CD4-positive, alpha-beta T cell (primary cell): Measurements from ENCODE around the gene ESF1. TPM values are rescaled to one million over a fixed set of nuclear protein-coding genes. Genes with fewer than 3 reads are reported as not detected.
"Not testable (repeated sequence)": the region's sequence is repeated elsewhere in the genome, so short reads cannot be mapped to it uniquely, and the experiment has no call there.

Experiments used
- ATAC-seq: fragments of 200-7000 bp; cut with Tn5 transposase; one replicate; pipeline ENCODE4 v1.10.0; 2022; ENCODE audit warnings: mild to moderate bottlenecking; ENCODE audit not compliant: poor library complexity
- CTCF ChIA-PET: fragments of 350-600 bp; sonication (Branson Sonifier 250); formaldehyde crosslinking; loops from one replicate; lab custom pipeline; 2021; ENCODE audit warnings: antibody characterized with exemption, inconsistent platforms; lab: Charles Lee
- POLR2A ChIA-PET: fragments of 350-600 bp; sonication (Branson Sonifier 250); formaldehyde crosslinking; loops from one replicate; lab custom pipeline; 2021; ENCODE audit warnings: antibody characterized with exemption, inconsistent platforms; lab: Charles Lee
- DNase-seq, 14 experiments: peaks; one replicate each; pipeline ENCODE4 v3.0.0-alpha.2; 2013 to 2020; ENCODE audit warnings: mixed read lengths in 2 of 14
- H3K27ac ChIP-seq, 2 donors: one replicate each; pipeline versions ENCODE4 v1.5.1 to v1.7.0; 2013; ENCODE audit warnings: low read length in 2 of 2, low read depth in 1 of 2, mild to moderate bottlenecking in 1 of 2
- H3K27me3 ChIP-seq, 2 experiments: 1 replicate in 1 of 2; 2 replicates in 1 of 2; pipeline versions ENCODE4 v1.6.1 to v1.7.0; 2013; ENCODE audit warnings: low read length in 2 of 2, control low read depth in 1 of 2, mild to moderate bottlenecking in 1 of 2, moderate library complexity in 1 of 2; ENCODE audit not compliant: insufficient read depth in 2 of 2, control insufficient read depth in 1 of 2
- H3K36me3 ChIP-seq: one replicate; pipeline ENCODE4 v1.6.1; 2013; ENCODE audit warnings: low read length, control low read depth; ENCODE audit not compliant: insufficient read depth
- H3K4me1 ChIP-seq: one replicate; pipeline ENCODE4 v1.6.1; 2013; ENCODE audit warnings: low read length, control low read depth; ENCODE audit not compliant: insufficient read depth
- H3K4me3 ChIP-seq: one replicate; pipeline ENCODE4 v1.5.1; 2013; ENCODE audit warnings: mild to moderate bottlenecking, low read length, moderate library complexity
- H3K9me3 ChIP-seq, 2 experiments: 1 replicate in 1 of 2; 2 replicates in 1 of 2; pipeline versions ENCODE4 v1.6.1 to v1.7.0; 2013; ENCODE audit warnings: low read length in 2 of 2, mild to moderate bottlenecking in 2 of 2, control low read depth in 1 of 2, moderate library complexity in 1 of 2; ENCODE audit not compliant: control insufficient read depth in 1 of 2, insufficient read depth in 1 of 2
- H3K27ac Mint-ChIP-seq: one replicate; pipeline ENCODE4 v1.8.0; 2020; ENCODE audit warnings: mixed read lengths
- H3K27me3 Mint-ChIP-seq: one replicate; pipeline ENCODE4 v1.8.0; 2021; ENCODE audit warnings: mixed read lengths
- H3K36me3 Mint-ChIP-seq: one replicate; pipeline ENCODE4 v1.8.0; 2021; ENCODE audit warnings: low read depth, mixed read lengths
- H3K4me1 Mint-ChIP-seq: one replicate; pipeline ENCODE4 v1.8.0; 2021; ENCODE audit warnings: low read depth, mixed read lengths
- H3K4me3 Mint-ChIP-seq: one replicate; pipeline ENCODE4 v1.8.0; 2020; ENCODE audit warnings: mild to moderate bottlenecking, mixed read lengths
- H3K9me3 Mint-ChIP-seq: one replicate; pipeline ENCODE4 v1.8.0; 2020; ENCODE audit warnings: mixed read lengths
- CTCF ChIP-seq: fragments of 200-600 bp; IDR thresholded peaks from one replicate; pipeline ENCODE4 v1.8.0; 2022; ENCODE audit warnings: antibody characterized with exemption, mild to moderate bottlenecking
- intact Hi-C, 2 experiments: fragments of 100-400 bp; cut with DNase I in 1 of 2; cut with micrococcal nuclease in 1 of 2; formaldehyde crosslinking; loops; one replicate each; pipeline versions ENCODE4 v1.15.1 to v1.9.0; 2023 to 2025; cut with DNase I, micrococcal nuclease
- total RNA-seq, 174 experiments: library from RNA in 2 of 174; stranded (reverse) in 2 of 174; gene quantifications; one replicate each; pipeline ENCODE4 v1.2.3 and lab custom pipeline; 2021 to 2026

Gene ESF1
- total RNA-seq, 2 experiments from 2014 or later: 6.9 to 7.1 TPM

GRCh38 chr20:13739731-13740649, 44.7 kb downstream of the ESF1 start:
- peaks cover 79% of the 10 kb centered on the region for H3K36me3 Mint-ChIP-seq
- no peaks in the 10 kb centered on the region for H3K9me3 ChIP-seq
- H3K4me3 Mint-ChIP-seq: no peak overlapping the region
- H3K36me3 ChIP-seq: peaks cover 13% of the 10 kb centered on the region
- H3K27me3 Mint-ChIP-seq: no peaks in the 10 kb centered on the region
- TF ChIP-seq CTCF: no peak
- H3K27ac Mint-ChIP-seq: no peak overlapping the region
- ATAC-seq (no peak), DNase-seq (no peak)
- H3K4me1 Mint-ChIP-seq: no peaks in the 10 kb centered on the region
- H3K9me3 Mint-ChIP-seq: peaks cover 7% of the 10 kb centered on the region
- no peaks in the 10 kb centered on the region for H3K4me1 ChIP-seq
- H3K27ac ChIP-seq: no peak overlapping the region
- H3K27me3 ChIP-seq: no peaks in the 10 kb centered on the region
- intact Hi-C loops: no loop called here
- ChIA-PET CTCF (interaction anchor here (1.2 kb wide), 1 partner anchor 32 kb away, joined by 3 read pairs; no protein-coding TSS in a partner anchor), POLR2A (no interaction called here)
- no peak overlapping the region for H3K4me3 ChIP-seq

GRCh38 chr20:13738187-13738586, 46.5 kb downstream of the ESF1 start:
- H3K36me3 ChIP-seq: peaks cover 14% of the 10 kb centered on the region
- H3K4me1 Mint-ChIP-seq, DNase-seq, H3K27ac Mint-ChIP-seq, H3K27me3 Mint-ChIP-seq, H3K4me3 Mint-ChIP-seq, H3K4me3 ChIP-seq, H3K9me3 ChIP-seq, intact Hi-C loops, H3K4me1 ChIP-seq, POLR2A ChIA-PET, ATAC-seq, H3K27ac ChIP-seq, H3K9me3 Mint-ChIP-seq, H3K27me3 ChIP-seq: not testable (repeated sequence)
- CTCF ChIA-PET: interaction anchor here (1.2 kb wide), 1 partner anchor 34 kb away, joined by 3 read pairs; no protein-coding TSS in a partner anchor
- peaks cover 79% of the 10 kb centered on the region for H3K36me3 Mint-ChIP-seq

GRCh38 chr20:13736436-13737191, 48.1 kb downstream of the ESF1 start:
- Histone ChIP-seq H3K27ac (no peak overlapping the region), H3K4me3 (no peak overlapping the region), H3K36me3 (peaks cover 24% of the 10 kb centered on the region), H3K4me1 (no peaks in the 10 kb centered on the region), H3K9me3 (no peaks in the 10 kb centered on the region), H3K27me3 (no peaks in the 10 kb centered on the region)
- DNase-seq (no peak), ATAC-seq (no peak)
- TF ChIP-seq CTCF: no peak
- Mint-ChIP-seq H3K27ac (no peak overlapping the region), H3K27me3 (no peaks in the 10 kb centered on the region), H3K9me3 (peaks cover 7% of the 10 kb centered on the region), H3K4me1 (no peaks in the 10 kb centered on the region), H3K4me3 (no peak overlapping the region), H3K36me3 (peaks cover 79% of the 10 kb centered on the region)
- ChIA-PET CTCF (no interaction called here), POLR2A (no interaction called here)
- intact Hi-C loops: no loop called here
